AG10803 (cell line): ENCODE measurements around the gene PKP3.

Source experiments
- DNase-seq: peaks from one replicate; pipeline ENCODE4 v3.0.0; 2010; ENCODE audit warnings: low read depth
- H3K4me3 ChIP-seq: 2 replicates; pipeline ENCODE4 v1.5.1; 2011; ENCODE audit warnings: mild to moderate bottlenecking, low read length, control low read depth
- CTCF ChIP-seq: conservative IDR thresholded peaks from 2 replicates; pipeline ENCODE4 v1.5.1; 2011; ENCODE audit warnings: mild to moderate bottlenecking, low read length, control low read depth, inconsistent platforms

PKP3 gene

DNA sequence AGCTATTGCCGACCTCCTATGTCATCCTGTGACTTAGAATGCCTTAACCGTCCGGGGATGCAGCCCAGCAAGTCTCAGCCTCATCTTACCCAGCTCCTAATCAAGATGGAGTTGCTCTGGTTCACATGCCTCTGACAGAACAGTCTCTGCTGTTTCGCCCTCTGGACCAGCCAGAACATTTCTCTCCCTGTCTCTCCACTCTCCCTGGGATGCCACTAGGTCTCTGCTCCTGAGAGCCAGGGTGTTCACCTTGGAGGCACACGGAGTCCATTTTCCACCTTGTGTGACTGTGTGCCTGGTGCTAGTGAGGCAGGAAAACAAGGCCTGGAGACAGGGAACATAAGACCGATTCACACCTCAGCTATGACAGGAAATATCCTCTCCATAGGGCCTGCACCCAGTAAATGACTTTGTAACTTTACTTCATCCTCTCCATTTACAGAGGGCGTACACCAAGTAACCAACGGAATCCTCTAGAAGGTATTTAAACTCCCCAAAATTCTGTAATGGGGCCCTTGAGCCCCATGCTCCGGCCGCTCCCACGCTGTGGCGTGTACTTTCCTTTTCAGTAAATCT lies 41.5 kb upstream of the PKP3 start:
- DNase-seq: no peak
- no peak overlapping the region for H3K4me3 ChIP-seq

GRCh38 chr11:353179-353873 lies 40.7 kb upstream of the PKP3 start:
- H3K4me3 ChIP-seq: peak overlapping the region; percentile 17
- TF ChIP-seq CTCF: no peak
- peak; percentile 87 for DNase-seq

More for the DNA sequence above, 41.5 kb upstream of the PKP3 start:
- TF ChIP-seq CTCF: no peak

- peak; percentile 98 for DNase-seq
- H3K4me3 ChIP-seq: peak overlapping the region; percentile 51
Observed at GRCh38 chr11:355581-356458, 38.2 kb upstream of the PKP3 start.

GRCh38 chr11:356610-357009 lies 37.4 kb upstream of the PKP3 start:
- no peak for TF ChIP-seq CTCF
- DNase-seq: no peak
- H3K4me3 ChIP-seq: no peak overlapping the region

More at GRCh38 chr11:355581-356458, 38.2 kb upstream of the PKP3 start:
- no peak for TF ChIP-seq CTCF

DNA sequence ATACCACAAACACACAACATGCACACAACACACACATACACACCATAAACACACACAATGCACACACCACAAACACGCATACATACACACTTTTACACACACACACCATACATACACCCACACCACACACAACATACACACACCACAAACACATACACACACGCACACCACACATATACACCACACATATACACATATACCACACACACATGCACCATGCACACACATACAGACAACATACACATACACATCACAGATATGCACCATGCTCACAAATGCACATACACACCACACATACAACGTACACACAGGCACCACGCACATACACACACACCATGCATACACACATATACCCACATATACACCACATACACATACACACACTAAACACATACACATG lies 36.4 kb upstream of the PKP3 start:
- no peak overlapping the region for H3K4me3 ChIP-seq
- DNase-seq: no peak
- no peak for TF ChIP-seq CTCF

DNA sequence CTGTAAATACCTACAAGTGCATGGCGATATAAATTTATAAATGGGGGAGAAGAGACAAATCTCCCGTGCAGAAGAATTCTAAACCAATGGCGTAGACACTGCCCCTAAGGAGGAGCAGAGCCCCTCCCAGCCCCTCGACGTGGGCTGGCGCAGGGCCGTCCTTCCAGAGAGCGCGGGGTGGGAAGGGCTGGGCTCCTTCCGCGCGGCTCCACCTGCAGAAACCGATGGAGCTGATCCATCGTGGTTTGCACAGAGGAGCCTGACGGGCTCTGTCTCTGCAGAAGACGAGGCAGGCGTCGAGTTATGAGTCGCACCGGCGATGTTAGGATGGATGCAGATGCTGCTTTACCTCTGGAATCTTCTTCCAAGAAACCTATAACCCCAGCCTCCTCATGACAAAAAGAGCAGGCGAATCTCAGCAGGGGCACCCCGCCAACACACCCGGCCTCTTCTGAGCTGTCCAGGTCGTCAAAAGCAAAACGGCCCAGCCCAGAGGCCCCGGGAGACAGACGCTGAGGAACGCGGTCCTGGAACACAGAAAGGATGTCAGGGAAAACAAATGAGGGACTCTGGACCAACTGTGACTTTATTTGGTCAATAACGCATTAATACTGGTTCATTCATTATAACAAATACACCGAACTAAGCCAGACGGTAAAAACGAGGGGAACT lies 35.7 kb upstream of the PKP3 start:
- no peak for TF ChIP-seq CTCF
- H3K4me3 ChIP-seq: no peak overlapping the region
- DNase-seq: no peak
